IPS-18c (cell line): ENCODE results near the gene HS1BP3.

ENCODE experiments used
- H3K4me3 ChIP-seq: 2 replicates; pipeline ENCODE4 v1.7.0; 2013; ENCODE audit warnings: low read depth, mild to moderate bottlenecking, low read length, moderate library complexity; ENCODE audit not compliant: insufficient read depth
- H3K9me3 ChIP-seq: one replicate; pipeline ENCODE4 v1.6.1; 2013; ENCODE audit warnings: mild to moderate bottlenecking, low read length, moderate library complexity; ENCODE audit not compliant: control insufficient read depth, insufficient read depth

Gene HS1BP3

GRCh38 chr2:20577495-20578235 is 73.2 kb downstream of the HS1BP3 start:
- Histone ChIP-seq H3K9me3 (no peaks in the 10 kb centered on the region), H3K4me3 (no peak overlapping the region)

- Histone ChIP-seq H3K4me3 (no peak overlapping the region), H3K9me3 (no peaks in the 10 kb centered on the region)
These were observed 74.2 kb downstream of the HS1BP3 start for GRCh38 chr2:20576598-20577115.

DNA sequence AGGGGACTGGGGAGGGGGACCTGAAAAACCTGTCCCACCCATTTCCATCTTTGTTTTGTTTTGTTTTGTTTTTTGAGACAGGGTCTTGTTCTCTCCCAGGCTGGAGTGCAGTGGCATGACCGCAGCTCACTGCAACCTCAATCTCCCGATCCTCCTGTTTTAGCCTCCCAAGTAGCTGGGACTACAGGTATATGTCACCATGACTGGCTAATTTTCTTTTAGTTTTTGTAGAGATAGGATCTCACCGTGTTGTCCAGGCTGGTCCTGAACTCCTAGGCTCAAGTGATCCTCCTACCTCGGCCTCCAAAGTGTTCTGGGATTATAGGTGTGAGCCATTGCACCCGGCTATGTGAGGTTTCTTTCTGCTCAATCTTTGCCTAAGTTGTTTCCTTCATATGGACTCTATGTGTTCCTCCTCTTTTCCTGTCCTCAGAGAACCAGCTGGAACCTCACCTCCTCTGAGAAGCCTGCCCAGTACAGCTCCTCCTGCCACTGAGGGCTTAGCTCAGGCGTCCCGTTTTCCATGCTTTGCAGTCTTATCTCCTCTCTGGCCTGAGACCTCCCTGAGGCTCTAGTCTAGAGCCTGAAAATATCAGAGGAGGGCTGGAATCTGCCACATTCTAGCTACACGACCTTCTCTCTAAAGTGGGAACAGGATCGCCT is 74.8 kb downstream of the HS1BP3 start:
- no peak overlapping the region for H3K4me3 ChIP-seq
- H3K9me3 ChIP-seq, result no peaks in the 10 kb centered on the region

GRCh38 chr2:20575414-20575813 is 75.5 kb downstream of the HS1BP3 start:
- Histone ChIP-seq H3K9me3 (no peaks in the 10 kb centered on the region), H3K4me3 (no peak overlapping the region)

DNA sequence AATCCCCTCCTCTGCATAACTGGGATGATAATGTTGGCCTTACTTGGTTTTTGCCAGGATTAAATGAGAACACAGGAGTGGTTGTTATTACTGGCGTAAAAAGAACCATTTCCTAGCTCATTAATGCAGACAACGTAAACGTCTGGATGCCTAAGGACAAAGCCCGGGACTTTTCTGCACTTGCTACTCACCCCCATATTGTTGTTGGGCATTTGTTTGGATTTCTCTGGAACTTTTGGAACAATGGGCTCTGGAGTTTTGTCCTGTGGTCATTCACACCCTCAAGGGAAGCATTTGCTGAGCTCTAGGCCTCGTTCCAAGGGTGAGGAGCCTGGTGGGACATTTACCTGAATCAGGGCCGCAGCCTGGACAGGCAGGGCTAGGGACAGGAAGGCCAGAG is 76.0 kb downstream of the HS1BP3 start:
- Histone ChIP-seq H3K4me3 (no peak overlapping the region), H3K9me3 (no peaks in the 10 kb centered on the region)

DNA sequence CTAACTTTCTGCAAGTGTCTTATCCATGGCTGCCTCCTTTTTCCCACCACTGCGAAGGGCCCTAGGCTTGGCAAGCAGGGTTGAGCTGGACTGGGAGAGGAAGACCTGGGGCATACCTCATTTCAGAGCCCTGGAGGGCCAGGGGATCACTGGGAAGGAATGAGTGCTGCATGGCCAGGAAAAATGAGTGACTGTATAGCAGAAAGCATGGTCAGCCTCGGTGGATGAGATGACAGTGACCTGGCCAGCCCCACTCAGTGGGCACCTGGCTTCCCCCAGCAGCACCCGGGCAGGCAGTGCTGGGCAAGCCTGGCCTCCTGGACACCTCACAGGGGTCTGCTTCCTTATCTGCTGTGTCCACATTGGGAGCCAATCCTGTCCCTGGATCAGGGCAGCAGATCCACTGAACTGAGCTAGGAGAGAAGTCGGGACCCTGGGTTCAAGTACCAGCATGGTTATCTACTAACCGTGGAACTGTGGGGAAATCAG is 76.4 kb downstream of the HS1BP3 start:
- Histone ChIP-seq H3K9me3 (no peaks in the 10 kb centered on the region), H3K4me3 (no peak overlapping the region)

GRCh38 chr2:20573620-20574422 is 77.1 kb downstream of the HS1BP3 start:
- Histone ChIP-seq H3K9me3 (no peaks in the 10 kb centered on the region), H3K4me3 (no peak overlapping the region)

GRCh38 chr2:20572221-20572620 is 78.7 kb downstream of the HS1BP3 start:
- no peak overlapping the region for H3K4me3 ChIP-seq
- H3K9me3 ChIP-seq, result no peaks in the 10 kb centered on the region

- no peak overlapping the region for H3K4me3 ChIP-seq
- no peaks in the 10 kb centered on the region for H3K9me3 ChIP-seq
These were observed 79.2 kb downstream of the HS1BP3 start for GRCh38 chr2:20571644-20572215.

- no peaks in the 10 kb centered on the region for H3K9me3 ChIP-seq
- no peak overlapping the region for H3K4me3 ChIP-seq
These were observed 79.7 kb downstream of the HS1BP3 start for GRCh38 chr2:20571231-20571630.

DNA sequence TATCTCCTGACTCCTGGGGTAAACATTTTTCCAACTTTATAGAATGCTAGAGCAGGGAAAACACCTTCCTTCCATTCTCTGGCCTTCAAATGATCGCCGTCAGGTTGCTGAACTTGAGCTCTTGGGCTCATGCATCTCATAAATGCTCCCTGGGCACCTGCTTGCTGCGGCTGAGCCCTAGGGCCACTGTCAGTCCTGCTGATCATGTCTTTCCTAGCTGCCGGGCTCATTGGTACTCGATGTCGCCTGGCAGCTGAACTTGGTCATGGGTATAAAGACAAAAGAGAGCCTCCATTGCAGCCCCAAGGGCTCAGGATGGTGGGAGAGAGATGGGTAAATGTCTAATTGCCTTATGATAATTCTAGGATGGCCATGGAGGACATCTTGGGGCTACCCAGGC is 80.6 kb downstream of the HS1BP3 start:
- H3K9me3 ChIP-seq, result no peaks in the 10 kb centered on the region
- no peak overlapping the region for H3K4me3 ChIP-seq

GRCh38 chr2:20569464-20570223 is 81.3 kb downstream of the HS1BP3 start:
- no peaks in the 10 kb centered on the region for H3K9me3 ChIP-seq
- no peak overlapping the region for H3K4me3 ChIP-seq

GRCh38 chr2:20568501-20569463 is 82.1 kb downstream of the HS1BP3 start:
- Histone ChIP-seq H3K9me3 (no peaks in the 10 kb centered on the region), H3K4me3 (no peak overlapping the region)

DNA sequence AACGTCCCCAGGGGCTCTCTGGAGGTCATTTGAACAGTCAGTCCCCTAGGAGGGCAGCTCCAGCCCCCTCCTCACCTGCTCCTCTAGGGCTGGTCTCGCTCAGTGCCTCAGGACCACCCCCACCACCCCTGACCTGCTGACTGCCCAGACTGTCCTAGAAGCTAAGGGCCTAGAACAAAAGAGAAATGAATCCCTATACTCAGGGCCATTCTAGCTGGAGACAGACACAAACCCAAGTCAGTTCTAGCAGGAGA is 83.0 kb downstream of the HS1BP3 start:
- no peaks in the 10 kb centered on the region for H3K9me3 ChIP-seq

More for the DNA sequence above, 83.0 kb downstream of the HS1BP3 start:
- no peak overlapping the region for H3K4me3 ChIP-seq
